ENCODE measurements around the gene IL37.
A peak's percentile ranks its signal among the peaks of the same experiment; 100 is the strongest.
"Not testable (repeated sequence)": the region's sequence is repeated elsewhere in the genome, so short reads cannot be mapped to it uniquely, and the experiment has no call there.

Gene IL37

DNA sequence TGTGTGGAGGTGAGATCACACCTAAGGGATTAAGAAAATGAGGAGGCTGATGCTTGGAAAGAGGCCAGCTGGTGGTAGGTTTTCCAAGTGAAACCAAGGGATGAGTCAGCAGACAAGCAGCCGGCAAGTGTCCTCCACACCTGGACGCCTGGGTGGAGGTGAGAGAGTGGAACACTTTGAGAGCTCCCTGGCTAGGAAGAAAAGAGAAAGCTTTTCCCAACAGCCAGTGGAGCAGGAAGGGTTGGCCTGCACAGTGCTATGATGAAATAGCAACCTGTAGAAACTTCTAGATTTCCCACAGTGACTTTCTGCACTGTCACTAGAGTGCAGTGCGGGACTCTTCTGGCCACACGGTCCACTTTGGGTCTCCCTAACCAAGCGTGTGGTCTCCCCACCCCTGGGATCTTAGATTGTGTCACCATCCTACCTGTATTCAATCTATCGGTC is 19.6 kb upstream of the IL37 start:
- no peak for DNase-seq

DNA sequence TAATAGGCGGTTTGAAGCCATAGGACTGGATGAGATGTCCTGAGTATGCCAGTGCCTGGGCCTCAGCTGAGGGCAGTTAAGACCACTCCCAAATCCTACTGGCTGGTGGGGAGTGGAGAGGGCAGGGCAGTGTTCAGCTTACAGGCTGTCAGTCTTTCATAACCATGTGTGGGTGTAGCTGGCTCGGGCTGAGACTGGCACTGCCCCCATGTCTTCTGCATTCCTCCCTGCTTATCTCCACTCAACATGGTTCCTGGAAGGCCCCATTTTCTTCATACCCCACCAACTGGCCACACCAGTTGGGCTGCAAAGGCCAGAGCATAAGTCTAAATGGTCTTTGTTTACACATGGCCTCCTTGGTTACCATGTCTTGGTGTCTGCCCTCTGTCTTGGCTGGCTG is 17.2 kb upstream of the IL37 start:
- DNase-seq, result no peak

DNA sequence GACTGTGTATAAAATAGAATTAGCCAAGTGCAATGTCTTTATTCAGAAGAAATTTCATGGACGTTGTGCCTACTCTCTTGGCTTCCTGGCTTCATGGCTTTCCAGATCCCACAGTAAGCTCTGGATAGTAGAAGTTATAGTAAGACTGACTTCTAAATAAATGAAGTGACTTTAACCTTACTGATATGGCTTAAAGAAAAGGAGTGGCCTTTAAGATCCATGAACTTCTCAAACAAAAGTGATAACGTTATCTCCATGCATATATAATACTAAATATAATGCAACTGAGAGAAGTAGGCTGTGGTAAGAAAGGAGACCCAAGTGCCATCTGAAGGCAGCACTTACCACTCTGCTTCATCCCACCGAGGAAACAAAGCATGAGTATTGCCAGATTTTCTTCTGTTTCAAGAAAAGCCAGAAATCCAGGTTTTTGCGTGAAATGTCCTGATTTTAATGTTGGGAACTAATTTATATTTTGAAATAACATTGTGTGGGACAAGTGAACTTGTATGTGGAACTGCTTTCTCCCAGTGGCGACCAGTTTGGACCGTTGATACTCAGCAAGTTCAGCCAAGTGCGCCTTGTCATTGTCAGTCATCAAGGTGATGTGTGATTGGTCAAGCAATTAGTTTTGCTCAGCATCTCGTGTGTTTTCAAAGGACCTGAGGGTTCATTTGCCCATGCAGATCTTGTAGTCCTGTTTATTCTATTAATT is 13.9 kb upstream of the IL37 start:
- no peak for DNase-seq

DNA sequence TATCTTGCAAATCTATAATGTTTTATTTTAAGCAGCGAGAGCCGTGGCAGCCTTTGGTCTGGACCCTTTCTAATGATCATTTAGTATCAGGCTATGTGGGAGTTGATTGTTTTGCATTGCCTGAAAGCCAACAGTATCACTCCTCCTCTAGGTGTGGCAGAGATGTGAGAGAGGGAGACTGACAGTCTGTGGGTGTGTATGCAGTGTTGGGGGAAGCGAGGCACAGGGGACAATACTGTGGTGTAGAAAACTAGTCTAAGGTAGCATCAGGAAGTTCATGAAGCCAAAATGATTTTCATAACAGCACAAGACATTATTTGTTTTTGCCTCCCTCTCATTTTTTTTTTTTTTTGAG is 13.4 kb upstream of the IL37 start:
- peak; percentile 29 for DNase-seq

DNA sequence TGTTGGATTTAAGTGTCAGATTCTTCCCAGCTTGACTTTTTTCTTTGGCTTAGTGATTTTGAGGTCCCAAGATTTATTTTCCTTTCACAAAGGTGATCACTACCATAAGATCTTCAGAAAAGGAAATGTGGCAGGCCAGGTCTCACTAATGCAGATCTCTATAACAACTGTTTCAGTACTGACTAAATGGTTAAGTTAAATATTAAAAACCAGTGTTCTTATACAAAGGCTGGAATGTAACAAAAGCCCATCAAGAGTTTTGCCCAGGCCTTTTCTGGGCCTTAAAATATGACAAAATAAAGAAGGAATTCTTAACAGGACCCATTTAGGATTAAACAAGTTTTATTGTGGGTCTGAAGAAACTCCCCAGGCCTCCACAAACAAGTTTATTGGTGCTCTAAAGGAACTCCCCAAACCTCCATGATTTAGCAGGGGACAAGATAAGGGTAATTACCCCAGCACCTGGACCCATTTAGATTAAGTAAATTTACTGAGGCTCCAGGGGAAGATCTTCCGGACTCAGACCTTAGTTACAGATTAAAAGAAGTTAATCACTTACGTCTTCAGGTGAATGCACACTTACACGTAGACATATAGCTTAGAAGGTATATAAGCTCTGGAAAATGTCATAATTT is 9.4 kb upstream of the IL37 start:
- not testable (repeated sequence) for DNase-seq

DNA sequence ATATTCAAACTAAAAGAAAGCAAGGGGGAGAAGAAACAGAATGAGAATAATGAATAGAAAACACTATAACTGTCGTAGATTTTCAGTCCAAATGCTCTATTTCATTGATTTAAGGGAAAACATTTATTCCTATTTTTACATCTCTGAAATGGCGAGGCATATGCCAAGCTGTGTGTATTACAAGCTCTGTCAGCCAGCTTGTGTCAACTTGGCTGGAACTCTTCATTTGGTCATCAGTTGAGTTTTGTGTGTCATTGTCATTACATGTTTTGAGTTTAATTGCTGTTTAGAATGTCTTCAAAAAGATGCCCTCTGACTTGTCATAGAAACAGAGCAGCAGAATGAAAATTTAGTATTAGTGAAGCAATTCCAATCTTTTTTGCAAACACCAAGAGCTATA is 8.1 kb upstream of the IL37 start:
- no peak for DNase-seq

DNA sequence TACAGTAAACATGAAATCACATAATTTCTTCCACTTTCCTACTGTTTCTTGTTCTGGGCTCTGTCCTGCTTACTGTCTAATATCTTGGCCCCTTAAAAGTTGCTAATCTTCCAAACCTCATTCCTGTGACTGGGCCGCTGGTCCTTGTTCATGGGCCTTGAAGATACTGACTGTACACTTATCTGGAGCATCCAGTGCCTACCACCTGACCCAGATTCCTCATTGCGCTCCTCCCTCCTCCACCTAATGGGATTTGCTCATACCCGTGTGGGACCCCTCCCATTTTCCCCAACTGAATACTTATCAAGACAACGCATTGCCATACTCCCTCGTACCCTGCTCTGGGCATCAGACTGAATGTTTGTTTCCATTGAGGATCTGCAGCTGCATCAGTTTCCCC is 6.1 kb upstream of the IL37 start:
- DNase-seq, result no peak

DNA sequence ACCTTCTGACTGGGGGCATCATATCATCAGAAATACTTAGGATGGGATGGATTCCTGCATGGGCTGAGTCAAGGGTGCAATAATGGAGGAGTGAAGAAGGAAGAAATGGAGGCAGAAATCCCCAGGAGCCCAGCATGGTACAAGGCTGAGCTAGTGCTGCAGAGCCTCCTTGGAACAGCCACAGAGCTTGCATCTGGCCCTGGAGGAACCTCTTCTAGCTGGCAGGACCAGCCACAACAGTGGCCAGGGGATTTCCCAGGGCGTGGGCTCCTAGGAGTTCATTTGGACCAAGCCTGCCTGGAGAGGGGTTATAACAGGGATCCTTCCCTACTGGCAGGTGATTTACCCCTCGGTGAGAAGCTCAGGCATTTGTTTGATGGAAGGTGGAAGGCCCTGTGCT is 4.7 kb upstream of the IL37 start:
- no peak for DNase-seq

DNA sequence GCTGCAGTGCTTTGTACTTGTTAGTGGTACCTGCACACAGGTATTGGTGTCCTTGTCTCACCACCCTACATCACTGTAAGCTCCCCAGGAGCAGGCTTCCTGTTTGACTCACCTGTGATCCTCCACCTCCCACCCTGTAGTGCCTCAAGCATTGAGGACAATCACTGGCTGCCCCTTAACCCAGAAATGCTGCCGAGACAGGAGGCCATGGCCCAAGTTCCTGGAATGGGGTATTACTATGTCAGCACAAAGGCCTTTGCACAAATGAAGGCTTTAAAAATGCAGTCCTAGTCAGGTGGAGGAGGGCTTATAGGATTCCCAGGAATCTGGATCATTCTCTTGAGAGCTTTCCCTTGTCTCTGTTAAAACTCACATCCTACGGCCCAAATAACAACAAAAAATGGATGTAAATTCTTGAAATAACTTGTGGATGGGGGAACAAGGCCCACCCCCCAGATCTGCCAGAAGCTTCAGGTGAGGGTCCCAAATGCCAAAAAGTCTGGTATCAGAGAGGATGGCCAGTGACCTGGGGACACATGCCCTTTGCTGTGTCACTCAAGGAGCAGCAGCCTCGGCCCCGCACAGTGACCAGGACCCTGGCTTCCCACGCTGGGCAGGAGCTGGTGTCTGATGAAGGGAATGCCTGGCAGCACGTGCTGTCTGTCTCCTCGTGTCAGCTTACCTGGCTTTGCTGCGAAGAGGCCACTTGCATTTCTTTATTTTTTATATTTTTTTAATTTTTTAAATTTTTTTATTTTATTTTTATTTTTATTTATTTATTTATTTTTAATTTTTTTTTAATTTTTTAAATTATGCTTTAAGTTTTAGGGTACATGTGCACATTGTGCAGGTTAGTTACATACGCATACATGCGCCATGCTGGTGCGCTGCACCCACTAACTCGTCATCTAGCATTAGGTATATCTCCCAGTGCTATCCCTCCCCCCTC is 3.7 kb upstream of the IL37 start:
- no peak for DNase-seq

DNA sequence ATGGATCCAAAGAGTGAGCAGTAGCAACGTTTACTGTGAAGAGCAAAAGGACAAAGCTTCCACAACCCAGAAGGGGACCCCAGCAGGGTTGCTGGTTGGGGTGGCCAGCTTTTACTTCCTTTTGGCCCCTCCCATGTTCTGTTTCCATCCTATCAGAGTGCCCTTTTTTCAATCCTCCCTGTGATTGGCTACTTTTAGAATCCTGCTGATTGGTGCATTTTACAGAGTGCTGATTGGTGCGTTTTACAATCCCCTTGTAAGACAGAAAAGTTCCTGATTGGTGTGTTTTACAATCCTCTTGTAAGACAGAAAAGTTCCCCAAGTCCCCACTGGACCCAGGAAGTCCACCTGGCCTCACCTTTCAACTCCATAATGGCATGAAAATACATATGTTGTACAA is 2.4 kb upstream of the IL37 start:
- not testable (repeated sequence) for DNase-seq

DNA sequence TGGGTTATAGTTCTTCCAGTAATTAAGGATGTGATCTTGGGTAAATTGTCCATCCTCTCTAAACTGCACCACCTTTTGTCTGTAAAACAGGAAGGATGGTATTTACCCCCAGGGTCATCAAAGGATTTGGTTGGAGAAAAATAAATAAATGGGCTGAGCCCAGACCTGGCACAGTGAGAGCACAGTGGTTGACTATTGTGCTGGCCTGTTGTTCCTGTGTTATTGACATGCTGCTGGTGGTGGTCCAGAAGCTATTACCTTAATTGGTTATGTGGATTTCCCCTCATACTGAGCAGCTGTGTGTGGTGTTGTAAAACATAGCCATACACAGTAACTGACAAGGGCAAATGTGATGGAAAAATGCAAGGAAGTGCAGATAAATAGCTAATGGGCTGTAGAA is 746 bp upstream of the IL37 start:
- no peak for DNase-seq

DNA sequence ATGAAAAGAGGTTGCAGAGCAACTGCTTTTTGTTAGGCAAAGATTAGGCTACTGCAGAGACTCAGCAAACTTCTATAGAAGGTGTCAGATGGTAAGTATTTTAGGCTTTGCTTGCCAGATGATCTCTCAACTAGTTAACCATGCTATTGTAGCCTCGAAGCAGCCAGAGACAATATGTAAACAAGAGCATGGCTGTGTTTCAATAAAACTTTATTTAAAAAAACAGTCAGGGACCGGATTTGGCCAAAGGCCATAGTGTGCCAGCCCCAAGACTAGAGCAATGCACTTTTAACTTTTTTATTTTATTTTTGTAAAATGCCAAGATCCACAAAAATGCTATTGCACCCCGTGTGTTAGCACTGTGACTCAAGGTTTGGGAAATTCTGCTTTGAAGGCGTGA is 1.4 kb downstream of the IL37 start:
- DNase-seq, result no peak

DNA sequence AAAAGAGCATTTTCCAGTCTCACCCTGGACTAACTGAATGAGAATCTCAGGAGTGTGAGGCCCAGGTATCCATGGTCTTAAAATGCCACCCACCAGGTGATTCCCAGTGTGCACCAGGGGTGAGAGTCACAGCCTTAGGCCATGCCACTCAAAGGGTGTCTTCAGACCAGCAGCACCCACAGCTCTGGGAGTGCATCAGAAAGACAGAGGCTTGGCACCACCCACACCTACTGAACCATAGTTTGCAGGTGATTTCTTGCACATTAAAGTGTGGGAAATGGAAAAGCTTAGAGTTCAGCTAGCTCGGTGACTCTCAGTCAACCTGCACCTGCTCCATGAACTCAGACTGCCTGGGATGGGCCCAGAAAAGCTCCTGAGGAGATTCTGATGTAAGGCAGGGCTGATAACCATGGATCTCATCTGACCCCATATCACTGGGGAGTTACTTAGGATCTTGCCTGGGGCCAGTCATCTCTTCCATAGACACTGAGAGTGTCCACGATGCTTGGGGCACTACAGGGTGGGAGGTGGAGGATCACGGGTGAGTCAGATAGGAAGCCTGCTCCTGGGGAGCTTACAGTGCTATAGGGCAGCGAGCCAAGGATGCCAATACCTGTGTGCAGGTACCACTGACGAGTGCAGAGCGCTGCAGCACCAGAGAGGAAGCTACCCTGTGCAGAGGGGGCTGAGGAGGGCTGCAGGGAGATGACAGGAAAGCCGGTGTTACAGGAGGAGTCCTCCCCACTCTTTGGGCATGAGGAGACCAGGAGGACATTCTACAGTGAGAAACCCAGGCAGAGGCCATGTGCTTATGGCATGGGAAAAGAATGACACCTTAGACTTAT is 4.6 kb downstream of the IL37 start:
- DNase-seq, result no peak

DNA sequence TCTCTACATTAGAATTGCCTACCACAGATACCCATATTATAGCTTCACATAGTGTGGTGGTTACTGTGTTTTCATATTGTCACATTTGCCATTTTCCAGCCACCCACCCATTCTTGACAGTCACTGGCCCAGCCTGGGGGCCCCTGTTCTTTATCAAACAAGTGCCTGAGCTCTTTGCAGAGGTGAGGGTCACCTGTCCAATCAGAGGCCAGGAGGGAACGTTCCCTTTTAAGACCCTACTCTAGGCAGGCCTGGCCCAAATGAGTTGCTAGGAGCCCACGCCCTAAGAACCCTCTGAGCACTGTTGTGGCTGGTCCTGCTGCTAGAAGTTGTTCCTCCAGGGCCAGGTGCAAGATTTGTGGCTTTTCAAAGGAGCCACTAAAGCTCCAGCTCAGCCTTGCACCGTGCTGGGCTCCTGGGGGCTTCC is 5.2 kb downstream of the IL37 start:
- no peak for DNase-seq

DNA sequence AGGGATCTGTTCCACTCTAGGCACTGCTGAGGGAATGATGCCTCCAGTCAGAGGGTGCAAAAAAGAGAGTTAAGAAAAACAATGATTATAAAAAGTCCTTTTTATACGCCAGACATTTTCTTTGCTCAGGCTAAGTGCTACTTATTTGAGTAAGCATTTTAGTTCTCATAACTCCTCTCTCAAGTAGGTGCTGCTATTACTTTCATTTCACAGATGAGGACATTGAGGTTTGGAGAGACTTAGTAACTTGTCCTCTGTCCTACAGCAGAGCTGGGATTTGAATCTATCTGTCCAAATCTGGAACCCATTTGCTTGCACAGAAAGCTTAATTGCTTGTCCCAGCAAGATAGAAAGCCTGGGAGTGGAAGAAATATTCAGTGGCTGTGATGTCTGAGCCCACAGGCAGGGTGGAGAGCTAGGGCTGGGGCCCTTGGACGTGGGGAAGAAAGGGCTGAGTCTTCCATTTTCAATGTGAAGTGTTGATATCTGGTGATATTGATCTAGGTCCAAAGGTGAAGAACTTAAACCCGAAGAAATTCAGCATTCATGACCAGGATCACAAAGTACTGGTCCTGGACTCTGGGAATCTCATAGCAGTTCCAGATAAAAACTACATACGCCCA is 5.8 kb downstream of the IL37 start:
- no peak for DNase-seq

DNA sequence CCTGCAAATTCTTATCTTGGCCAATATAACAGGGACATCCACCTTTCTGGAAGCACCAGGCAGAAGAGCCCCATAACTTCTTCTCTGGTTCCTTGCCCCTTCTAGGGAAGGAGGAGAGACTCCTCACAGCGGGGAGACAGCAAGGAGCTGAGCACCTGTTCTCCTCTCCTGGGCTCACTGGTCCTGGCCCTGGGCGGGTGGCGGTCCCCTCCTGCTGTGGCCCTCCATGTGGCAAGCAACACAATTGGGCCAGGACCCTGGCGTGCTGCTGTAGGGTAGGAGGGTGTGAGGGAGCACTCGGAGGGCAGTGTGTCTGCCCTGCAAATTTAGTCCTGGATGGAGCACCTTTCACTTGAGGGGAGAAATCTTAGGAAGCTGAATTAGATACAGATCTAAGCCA is 6.9 kb downstream of the IL37 start:
- no peak for DNase-seq

DNA sequence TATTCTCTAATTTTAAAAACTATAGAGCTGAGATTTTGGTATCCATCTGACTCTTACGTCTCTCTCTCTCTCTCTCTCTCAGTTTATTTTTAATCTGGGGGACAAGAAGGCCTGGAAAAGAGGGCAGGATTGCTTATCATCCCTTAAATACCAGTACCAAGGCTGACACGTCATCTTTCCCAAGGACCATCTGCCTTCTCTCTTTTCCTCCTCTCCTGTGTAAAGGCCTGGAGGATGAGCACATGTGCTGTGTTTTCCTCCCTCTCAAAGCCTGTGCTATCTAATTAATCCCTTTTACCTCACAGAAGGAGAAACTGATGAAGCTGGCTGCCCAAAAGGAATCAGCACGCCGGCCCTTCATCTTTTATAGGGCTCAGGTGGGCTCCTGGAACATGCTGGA is 7.3 kb downstream of the IL37 start:
- no peak for DNase-seq

DNA sequence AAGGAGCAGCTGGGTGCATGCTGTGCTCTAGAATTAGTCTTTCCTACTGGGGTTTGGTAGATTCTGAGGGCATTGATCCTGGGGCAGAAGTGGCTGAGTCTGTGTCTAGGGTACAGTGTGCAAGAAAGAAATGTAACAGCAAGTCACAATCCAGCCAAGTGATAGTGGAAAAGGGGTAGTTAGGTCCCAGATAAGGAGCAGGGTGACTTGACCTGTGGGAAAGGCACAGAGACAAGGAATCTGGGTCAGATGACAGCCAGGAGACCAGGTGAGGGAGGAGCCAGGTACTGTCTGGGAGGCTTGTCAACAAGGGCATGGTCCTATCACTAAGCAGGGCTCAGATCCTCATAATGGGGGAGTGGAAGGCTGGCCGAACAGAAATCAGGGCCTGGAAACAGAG is 8.1 kb downstream of the IL37 start:
- no peak for DNase-seq

DNA sequence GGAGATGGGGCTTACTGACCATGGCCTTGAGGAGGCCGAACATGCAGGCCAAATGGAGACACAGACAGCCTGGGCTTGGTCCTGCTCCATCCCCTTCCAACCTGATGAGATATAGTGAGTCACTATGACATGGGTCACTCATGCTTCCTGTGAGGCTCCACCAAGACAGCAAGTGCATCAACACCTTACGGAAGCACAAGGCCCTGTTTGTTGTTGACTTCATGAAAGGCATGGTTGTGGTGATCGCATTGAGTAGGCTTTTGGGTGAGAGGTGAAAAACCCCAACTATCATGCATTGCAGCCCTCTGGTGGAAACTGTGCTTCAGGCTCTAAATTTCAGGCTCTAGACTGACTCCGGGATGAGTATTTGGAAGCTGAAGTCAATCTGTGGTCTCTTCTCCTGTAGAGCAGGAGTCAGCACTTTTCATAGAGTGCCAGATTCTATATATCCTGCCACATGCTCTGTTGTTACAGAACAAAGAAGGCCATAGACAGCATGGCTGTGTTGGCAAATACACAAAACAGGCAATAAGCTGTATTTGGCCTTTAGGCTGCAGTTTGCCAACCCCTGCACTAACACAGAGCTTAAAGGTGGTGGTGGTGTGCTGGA is 10.1 kb downstream of the IL37 start:
- no peak for DNase-seq

DNA sequence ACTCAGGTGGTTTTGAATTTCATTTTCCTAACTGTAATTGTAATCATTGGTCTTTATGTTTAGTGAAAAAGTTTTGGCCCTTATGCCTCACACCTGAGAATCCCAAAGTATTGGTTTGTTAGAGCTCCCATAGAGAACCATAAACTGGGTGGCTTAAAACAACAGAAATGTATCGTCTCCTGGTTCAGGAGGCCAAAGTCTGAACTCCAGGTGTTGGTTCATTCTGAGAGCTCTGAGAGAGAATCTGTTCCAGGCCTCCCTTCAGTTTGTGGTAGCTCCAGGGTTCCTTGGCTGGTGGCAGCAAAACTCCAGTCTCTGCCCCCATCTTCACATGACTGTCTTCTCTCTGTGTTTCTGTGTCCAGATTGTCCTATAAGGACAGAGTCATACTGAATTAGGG is 11.0 kb downstream of the IL37 start:
- DNase-seq, result no peak

DNA sequence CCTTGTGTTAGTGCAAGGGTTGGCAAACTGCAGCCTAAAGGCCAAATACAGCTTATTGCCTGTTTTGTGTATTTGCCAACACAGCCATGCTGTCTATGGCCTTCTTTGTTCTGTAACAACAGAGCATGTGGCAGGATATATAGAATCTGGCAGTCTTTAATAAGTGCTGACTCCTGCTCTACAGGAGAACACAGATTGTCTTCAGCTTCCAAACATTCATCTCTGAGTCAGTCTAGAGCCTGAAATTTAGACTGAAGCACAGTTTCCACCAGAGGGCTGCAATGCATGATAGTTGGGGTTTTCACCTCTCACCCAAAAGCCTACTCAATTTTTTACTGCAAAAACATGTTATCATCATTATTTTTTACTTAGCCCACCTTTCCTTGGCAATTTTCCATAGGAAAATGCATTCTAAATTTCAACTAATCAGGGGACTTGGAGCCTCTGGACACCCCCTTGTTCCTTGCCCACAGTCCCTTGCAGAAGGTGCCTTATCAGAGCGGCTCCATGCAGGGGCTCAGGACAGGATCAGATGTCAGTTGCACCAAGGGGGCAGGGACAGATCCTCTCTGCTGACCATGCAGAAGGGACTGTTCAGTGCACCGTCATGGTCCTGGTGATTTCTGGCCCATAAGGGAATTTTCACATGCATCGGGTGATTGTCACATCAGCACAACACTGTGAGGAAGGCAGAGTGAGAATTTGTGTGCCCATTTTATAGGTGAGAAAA is 12.4 kb downstream of the IL37 start:
- no peak for DNase-seq
